Activated CD8-positive, alpha-beta memory T cell treated with anti-CD3 and anti-CD28 coated beads for 36 hours (primary cell): ENCODE measurements around the gene NODAL. TPM values are rescaled to one million over a fixed set of nuclear protein-coding genes. Genes with fewer than 3 reads are reported as not detected.
"Not testable (repeated sequence)": the region's sequence is repeated elsewhere in the genome, so short reads cannot be mapped to it uniquely, and the experiment has no call there.

Experiments used
- CTCF ChIA-PET: fragments of 350-600 bp; sonication (Branson Sonifier 250); formaldehyde crosslinking; loops from one replicate; lab custom pipeline; 2021; ENCODE audit warnings: antibody characterized with exemption; lab: Charles Lee
- POLR2A ChIA-PET: fragments of 350-600 bp; sonication (Branson Sonifier 250); formaldehyde crosslinking; loops from one replicate; lab custom pipeline; 2021; ENCODE audit warnings: antibody characterized with exemption; lab: Charles Lee
- total RNA-seq, 2 experiments: library from RNA; stranded (reverse); gene quantifications; one replicate each; pipeline ENCODE4 v1.2.3, GENCODE V29; 2021

Gene NODAL
- total RNA-seq: not detected

DNA sequence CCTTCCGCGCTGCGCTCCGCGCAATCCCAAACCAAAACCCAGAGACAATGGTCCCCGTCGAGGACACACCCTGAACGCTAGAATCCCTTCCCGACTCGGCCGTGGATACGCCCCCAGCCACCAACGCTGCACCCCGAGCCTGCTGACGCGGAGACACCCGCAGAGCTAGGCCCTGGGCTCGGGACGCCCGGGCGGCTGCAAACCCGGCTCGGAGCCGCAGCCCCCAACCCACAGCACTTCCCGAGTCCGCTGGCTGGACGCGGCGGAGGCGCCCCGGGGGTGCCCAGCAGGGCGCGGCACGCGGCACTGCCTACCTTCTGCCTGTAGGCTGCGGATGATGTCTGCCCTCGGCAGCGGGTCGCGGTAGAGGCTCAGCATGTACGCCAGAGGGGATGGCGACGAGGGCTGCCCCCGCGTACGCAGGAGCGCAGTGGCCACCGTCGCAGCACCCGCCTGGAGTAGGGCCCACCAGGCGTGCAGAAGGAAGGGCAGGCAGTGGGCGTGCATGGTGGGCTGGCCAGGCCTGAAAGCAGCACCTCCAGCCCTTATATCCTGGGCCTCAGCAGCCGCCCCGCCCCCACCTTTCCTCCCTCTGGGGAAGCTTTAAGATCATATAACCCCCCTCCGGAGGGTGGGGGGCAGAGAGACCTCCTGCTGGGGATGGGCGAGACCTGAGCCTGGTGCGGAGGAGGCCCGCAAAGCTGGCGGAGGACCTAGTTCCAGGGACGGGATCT lies at the start of gene NODAL:
TSS of gene NODAL (minus strand) at position 521 of the 734 bp plus-strand sequence. CDS start at position 507, 14 bp downstream.
- CTCF ChIA-PET: interaction anchor here (1.5 kb wide), 1 partner anchor 20 kb away, joined by 4 read pairs; no protein-coding TSS in a partner anchor
- POLR2A ChIA-PET: interaction anchor here (0.6 kb wide), 1 partner anchor 371 kb away, joined by 3 read pairs; no protein-coding TSS in a partner anchor

DNA sequence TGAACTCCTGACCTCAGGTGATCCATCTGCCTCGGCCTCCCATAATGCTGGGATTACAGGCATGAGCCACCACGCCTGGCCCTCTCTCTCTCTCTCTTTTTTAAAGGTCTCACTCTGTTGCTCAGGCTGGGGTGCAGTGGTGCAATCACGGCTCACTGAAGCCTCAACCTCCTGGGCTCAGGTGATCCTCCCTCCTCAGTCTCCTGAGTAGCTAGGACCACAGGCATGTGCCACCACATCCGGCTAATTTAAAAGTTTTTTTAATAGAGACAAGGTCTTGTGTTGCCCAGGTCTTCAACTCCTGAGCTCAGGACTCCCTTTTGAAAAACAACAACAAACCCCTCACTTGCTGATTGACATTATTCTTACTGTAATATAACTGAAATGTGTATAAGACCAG lies 48.7 kb upstream of the NODAL start:
- CTCF ChIA-PET: no interaction called here
- POLR2A ChIA-PET: no interaction called here

DNA sequence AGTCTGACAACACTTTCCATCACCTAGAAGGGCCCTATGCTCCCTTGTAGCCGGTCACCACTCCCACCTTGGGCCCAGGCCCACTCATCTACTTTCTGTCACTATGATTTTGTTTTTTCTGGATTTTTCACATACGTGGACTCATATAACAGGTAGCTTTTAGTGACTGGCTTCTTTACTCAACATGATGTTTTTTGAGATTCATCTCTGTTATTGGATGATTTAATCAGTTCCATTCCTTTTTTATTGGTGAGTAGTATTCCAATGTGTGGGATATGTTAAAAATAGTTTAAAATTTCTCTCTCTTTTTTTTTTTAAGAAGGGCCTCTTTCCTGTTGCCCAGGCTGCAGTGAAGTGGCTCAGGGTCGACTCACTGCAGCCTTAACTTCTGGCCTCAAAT lies 46.3 kb upstream of the NODAL start:
- ChIA-PET CTCF (no interaction called here), POLR2A (no interaction called here)

DNA sequence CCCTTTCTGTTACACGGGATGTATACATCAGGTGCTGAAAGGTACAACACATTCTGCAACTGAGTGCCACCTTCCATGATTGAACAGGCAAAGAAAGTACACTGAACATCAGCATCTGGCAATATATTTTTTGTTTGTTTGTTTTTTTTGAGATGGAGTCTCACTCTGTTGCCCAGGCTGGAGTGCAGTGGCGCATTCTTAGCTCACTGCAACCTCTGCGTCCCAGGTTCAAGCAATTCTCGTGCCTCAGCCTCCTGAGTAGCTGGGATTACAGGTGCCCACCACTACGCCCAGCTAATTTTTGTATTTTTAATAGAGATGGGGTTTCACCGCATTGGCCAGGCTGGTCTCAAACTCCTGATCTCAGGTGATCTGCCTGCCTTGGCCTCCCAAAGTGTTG lies 42.4 kb upstream of the NODAL start:
- CTCF ChIA-PET, POLR2A ChIA-PET: not testable (repeated sequence)

DNA sequence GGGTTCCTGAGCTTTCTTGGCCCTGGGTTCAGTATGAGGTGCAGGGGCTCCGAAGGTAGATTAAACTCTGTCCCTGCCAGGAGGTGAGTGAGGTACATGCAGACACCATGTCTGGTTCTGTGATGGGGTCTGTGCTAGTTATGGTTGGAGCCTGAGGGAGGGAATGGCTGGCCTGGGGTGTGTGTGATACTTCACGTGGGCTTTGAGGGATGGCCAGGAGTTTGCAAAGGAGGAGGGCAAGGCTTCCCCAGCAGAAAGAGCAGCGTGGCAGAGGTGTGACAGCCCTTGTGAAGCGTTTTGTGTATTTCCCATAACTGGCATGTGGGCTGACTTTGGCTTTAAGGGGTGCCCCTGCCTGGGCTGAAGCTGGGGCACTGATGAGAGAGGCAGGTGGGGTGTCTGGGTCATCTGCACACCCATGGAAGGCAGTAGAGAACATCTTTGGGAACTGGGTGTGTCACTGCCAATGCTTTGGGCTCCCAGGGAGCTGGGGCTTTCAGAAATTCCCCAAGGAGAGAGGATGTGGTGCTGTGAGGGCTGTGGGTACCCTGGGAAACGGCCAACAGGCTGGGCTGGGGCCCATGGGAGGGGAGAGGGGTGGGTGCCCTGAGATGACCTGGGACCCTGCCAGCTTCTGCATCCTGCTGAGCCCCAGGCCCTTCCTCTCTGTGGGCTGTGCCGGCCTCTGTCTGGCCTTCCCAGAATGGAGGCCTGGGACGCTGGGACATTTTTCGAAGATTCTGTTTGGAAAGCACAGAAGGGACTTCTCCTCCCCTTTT lies 41.7 kb upstream of the NODAL start:
- POLR2A ChIA-PET: no interaction called here
- CTCF ChIA-PET: no interaction called here

DNA sequence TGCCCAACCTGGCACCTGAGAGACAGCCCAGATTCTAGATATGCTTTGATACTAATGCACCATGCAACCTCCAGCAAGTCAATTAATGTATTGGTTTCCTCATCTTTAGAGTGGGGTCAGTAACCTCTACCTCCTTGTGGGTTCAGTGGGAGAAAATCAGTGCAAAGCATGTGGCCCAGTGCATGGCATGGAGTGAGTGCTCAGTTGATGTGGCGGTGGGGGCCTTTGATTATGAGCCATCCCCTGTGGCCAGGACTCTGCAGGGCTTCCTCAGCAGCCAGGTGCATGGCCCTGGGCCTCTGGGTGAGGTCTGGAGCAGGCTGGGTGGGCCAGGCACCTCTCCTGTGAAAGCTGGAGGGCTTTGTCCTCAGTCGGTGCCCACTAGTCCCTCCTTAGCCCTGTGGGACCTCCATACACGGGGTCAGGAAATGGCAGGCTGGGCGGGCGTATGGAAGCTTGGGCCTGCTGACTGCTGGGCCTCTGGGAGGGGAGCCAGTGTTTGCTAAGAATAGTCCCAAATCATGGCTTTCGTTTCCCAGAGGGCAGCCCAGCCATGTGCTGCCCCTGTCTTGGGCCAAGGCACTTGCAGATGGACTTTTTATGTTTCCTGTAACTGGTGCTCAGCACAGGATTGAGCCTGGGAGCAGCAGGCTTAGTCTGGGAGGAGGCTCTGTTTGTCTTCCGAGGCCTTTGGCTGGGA lies 40.5 kb upstream of the NODAL start:
- CTCF ChIA-PET: no interaction called here
- POLR2A ChIA-PET: no interaction called here

DNA sequence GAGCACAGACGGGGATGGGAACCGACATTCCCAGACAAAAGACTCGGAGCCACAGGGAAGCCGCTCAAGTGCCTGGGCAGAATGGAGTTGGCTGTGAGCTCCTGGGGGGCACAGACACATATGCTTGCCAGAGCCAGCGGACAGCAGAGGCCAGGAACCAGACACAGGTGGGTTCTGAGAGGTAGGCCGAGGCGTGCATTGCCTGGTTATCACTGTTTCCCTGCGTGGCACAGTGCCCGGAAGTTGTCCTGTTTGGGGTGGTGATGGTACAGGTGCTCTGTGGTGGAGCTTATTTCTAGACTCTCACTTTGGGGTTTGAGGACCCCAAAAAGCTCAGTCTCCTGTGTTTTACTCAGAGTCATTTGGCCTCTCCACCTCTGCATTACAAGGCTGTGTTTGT lies 39.6 kb upstream of the NODAL start:
- ChIA-PET CTCF (no interaction called here), POLR2A (no interaction called here)

DNA sequence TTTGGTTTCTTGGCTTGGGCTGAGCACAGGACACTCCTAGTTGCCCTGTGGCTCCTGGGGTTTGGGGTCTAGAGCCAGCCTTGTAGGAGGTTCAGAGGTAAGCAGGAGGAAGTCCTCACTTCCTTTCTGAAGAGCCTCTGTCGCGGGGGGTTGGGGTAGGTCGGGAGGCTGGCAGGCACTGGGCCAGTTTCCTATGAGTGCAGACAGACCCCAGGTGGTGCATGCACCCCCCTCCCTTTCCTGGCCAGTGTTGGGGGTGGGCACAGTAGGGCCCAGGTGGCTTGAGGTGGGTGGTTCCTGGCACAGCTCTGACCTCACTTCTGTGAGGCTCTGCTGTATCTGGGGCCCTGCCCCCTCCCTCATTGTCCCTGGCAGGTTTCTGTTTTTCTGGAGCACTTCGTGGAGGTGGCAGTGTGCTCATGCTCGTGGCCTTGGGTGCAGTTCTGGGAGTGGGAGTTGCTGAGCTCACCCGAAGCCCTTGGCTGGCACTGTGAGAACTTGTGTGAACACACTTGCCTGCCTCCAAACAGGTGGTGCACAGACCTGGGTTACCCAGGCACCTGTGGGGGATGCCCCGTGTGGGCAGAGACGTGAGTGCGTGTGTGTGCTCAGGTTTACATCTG lies 38.9 kb upstream of the NODAL start:
- ChIA-PET POLR2A (no interaction called here), CTCF (no interaction called here)

DNA sequence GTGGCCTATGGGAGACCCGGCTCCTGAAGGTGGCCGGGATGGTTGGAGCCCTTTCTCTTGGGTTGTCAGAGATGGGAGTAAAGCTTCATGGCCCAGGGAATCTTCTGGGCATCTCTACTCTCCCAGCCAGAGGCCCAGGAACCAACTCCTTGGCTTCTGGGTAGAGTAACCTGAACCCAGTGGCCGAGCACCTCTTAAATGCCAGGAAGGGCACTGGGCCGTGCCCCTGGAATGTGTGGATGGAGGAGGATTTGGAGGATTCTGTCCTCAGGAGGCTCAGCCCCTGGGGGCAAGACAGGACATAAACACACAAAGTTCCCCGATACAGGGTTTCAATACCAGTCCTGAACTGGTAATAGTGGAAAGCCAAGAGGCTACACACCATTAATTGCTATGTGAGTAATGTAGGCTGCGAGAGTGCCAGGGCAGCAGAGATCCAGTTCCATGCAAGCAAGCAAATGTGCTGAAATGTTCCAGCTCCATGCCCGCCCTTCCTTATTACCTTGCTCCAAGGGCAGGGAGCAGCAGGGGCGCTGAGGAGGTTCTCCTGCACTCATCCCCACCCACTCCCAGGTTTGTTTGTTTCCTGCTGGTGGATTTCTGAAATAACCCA lies 38.3 kb upstream of the NODAL start:
- POLR2A ChIA-PET: interaction anchor here (0.5 kb wide), 1 partner anchor 520 kb away, joined by 11 read pairs; no protein-coding TSS in a partner anchor
- CTCF ChIA-PET: no interaction called here

DNA sequence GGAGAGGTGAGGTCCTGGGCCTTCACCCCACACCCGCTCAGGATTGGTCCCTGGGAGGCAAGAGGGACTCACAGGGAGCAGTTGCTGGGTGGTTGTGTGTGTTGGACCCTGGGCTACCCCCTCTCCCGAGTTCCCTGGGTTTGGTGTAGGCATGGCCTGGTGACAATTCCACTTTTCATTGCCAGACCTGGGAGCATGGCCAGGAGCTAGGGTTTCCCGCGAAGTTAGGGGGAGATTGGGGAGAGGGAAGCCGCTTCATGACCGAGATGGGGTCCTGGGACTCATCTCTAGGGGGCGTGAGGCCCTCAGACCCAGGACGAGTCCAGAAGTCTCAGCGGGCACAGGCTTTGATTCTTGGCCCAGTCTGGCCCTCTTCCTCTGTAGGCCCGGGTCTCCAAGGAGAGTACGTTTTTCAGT lies 37.7 kb upstream of the NODAL start:
- ChIA-PET CTCF (no interaction called here), POLR2A (no interaction called here)

DNA sequence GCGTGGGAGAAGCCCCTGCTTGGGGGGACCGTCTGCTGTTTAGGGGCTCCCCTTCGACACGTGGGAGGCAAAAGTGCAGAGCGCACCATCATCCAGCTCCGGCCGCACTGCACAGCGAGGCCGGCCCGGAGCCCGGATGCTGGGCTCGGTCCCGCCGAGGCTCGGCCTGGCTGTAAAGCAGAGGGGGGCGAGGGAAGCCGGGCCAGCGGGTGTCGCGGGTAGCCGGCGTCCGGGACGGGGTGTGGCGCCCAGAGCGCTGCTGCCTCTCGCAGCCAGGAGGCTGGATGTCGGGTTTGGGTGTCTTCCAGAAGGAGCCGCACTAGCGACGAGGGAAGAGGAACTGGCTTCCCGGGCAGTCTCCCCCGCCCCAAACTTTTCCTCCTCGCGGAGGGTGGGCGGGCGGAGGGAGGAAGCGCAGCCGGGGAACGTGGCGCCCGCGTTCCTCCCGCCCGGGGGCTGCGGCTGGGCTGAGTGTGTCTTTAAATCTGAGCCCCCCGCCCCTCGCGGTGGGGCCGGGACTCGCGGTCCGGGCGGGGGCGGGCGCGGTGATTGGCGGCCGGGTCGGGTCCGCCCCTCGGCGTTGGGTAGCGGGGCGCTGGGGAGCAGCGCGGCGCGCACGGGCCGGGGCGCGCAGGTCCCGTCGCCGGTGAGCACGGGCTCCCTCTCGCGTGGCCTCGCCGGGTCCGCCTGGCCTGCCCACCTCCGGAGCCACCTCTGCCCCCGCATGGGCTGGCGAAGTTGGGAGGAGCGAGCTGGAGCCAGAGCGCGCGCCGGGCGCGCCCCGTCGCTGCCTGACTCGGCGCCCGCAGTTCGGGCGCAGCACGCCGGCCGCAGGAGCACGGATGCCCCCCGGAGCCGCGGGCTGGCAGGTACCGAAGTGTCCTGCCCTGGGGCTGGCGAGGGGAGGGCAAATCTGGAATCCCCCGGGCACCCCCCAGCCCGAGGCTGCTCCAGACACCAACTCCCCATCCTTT lies 37.0 kb upstream of the NODAL start, which contains the start of gene PALD1:
TSS of gene PALD1 (plus strand) at position 577 of the 974 bp plus-strand sequence. CDS start 47,185 bp downstream, outside the sequence.
- ChIA-PET POLR2A (interaction anchor here (0.6 kb wide), 1 partner anchor 414 kb away, joined by 6 read pairs; no protein-coding TSS in a partner anchor), CTCF (no interaction called here)

DNA sequence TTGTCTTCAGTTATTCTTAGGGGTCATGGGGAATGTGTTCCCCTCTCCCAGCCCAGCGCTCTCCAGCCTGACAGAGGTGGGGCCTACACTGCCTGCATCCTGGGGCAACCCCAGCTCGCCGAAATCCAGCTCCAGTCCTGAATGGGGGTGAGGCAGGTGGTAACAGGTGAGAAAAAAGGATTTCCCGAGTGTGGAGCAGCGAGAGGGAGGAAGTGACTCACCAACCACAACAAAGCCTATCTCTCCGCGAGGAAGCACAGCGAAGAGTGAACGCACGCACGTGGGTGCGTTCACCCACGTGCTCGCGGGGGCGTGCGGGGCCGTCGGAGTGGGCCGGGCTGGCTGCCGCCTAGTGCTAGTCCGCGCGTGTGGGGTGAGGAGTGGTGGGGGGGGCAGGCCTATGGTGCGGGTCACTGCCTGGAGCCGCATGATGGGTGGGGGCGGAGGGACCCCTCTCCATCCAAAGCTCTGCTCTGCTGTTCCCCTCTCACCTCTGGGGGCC lies 36.2 kb upstream of the NODAL start:
- ChIA-PET CTCF (interaction anchor here (0.6 kb wide), 1 partner anchor 1358 kb away, joined by 6 read pairs; no protein-coding TSS in a partner anchor), POLR2A (interaction anchor here (0.6 kb wide), 2 partner anchors 307 to 413 kb away, joined by 5 to 6 read pairs; partner anchors contain the start of gene SAR1A)

DNA sequence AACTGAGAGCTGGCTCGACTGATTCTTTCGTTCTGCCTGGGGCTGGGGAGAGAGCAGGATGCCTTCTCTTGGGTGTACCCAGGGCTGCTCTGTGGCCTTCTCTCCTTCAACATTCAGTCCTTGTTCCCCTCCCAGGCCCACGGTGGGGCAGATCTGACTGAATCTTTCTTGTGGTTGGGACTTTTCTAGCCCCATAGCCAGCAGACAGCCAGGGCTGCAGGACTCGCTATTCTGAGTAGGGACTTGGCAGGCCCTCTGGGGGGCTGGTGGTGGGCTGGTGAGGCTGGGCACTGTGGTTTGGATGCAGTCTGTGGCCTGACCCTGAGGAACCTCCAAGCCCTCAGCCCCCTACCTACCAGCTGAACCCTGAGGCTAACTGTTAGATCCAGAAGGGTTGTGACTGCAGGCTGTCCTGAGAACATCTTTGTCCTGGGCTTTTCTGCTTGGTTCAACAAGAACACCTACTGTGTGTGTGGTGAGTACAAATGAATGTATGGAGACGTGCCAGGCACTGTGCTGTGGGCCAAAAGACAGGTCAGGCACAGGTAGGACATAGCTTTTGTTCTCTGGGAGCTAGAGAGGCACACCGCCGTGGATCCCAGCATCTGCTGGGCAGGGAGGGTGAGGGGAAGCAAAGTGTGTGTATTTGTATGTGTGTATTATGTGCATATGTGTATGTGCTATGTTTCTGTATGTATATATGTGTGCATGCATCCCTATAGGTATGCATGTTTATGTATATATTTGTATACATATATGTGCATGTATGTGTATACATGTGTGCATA lies 35.0 kb upstream of the NODAL start:
- POLR2A ChIA-PET: interaction anchor here (0.6 kb wide), 2 partner anchors 73 to 1403 kb away, joined by 3 to 4 read pairs; partner anchors contain the start of gene EIF4EBP2

DNA sequence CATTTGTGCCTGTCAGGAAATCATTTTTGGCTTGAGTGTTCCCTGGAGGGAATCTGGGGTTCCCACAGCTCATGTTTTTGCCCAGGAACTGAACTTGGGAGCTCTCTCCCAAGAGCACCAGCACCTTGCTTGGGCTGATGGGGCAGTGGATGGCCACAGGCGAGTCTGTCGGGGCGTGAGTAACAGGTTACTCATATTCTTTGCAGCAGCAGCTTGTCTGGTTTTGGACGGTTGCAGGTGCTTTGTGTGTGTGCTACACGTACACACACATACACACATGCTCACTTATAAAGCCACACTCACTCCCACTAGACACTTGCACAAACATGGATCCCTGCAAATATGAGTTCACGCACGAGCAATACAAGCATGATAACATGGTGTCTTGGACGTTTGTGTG lies 34.2 kb upstream of the NODAL start:
- POLR2A ChIA-PET: interaction anchor here (0.6 kb wide), 1 partner anchor 1404 kb away, joined by 4 read pairs; no protein-coding TSS in a partner anchor
- CTCF ChIA-PET: no interaction called here

More for the DNA sequence above, 35.0 kb upstream of the NODAL start:
- CTCF ChIA-PET: no interaction called here

DNA sequence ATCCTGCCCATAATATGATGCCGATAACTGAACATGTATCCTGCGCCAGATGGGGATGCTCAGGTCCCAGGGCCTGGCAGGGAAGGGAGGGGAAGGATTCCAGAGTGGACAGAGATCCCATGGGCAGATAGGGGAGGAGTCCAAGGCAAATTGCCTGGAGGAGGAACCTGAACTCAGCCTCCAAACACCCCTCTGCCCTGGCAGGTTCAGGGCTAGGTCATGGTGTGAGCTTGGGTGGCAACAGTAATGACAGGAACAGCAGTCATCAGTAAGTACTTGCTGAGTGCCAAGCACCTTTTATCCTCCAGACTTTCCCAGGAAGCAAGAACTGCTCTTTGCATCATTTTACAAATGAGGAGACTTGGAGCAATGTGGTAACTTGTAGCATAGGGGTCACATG lies 33.3 kb upstream of the NODAL start:
- CTCF ChIA-PET: no interaction called here
- POLR2A ChIA-PET: no interaction called here

DNA sequence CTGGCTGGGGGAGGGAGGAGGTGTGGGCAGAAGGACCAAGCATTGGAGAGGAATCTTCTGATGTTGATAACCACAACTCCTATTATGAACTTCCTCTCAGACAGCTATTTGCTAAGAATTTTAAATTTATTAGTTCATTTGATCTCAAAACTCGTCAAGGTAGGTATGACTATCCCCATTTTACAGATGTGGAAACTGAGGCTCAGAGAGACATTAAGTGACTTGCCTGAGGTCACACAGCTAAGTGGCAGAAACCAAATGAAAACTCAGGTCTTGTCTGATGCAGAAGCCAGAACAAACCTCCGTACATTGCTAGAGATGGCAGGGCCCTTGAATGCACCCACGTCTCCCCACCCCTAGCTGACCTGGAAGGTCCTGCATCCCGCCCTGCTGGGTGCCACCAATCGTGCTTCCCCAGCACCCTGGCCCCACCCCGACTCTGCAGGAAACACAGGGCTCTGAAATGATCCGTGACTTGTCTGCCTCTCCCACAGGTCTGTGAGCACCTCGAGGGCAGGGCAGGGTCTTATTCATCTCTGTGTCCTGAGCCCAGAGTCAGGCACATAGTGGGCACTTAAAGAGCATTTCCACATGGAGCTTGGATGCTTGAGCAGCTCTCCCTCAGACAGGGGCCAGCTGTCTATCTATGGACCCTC lies 31.4 kb upstream of the NODAL start:
- ChIA-PET POLR2A (no interaction called here), CTCF (no interaction called here)
